ENCODE measurements around the gene DCDC2B. TPM values are rescaled to one million over a fixed set of nuclear protein-coding genes. Genes with fewer than 3 reads are reported as not detected.

Gene DCDC2B
- total RNA-seq, 1 experiment from 2014 or later = not detected

- TF ChIP-seq STAT6 (CRISPR knock-in tag; conservative IDR thresholded peaks at IDR 0.05; ENCODE audit: low read depth) (no peak), PRDM15 (CRISPR knock-in tag; IDR thresholded peaks at IDR 0.05) (no peak), RELA (CRISPR knock-in tag; IDR thresholded peaks at IDR 0.05; ENCODE audit: borderline replicate concordance) (no peak), CTCF (IDR thresholded peaks at IDR 0.05) (no peak), E2F1 (CRISPR knock-in tag; IDR thresholded peaks at IDR 0.05) (no peak), NR2C2 (CRISPR knock-in tag; IDR thresholded peaks at IDR 0.05) (peak; percentile 51), GRHL2 (CRISPR knock-in tag; IDR thresholded peaks at IDR 0.05; ENCODE audit: insufficient replicate concordance, severe bottlenecking) (no peak), TP53 (CRISPR knock-in tag; IDR thresholded peaks at IDR 0.05) (no peak), ZNF396 (CRISPR knock-in tag; IDR thresholded peaks at IDR 0.05; ENCODE audit: borderline replicate concordance) (no peak), NFE2L1 (CRISPR knock-in tag; IDR thresholded peaks at IDR 0.05) (0 out of 2 replicates have a peak, but pooled peaks have one; percentile 20), ZNF219 (CRISPR knock-in tag; IDR thresholded peaks at IDR 0.05; ENCODE audit: borderline replicate concordance) (no peak), ZNF232 (CRISPR knock-in tag; IDR thresholded peaks at IDR 0.05) (no peak), ZNF425 (CRISPR knock-in tag; conservative IDR thresholded peaks at IDR 0.05) (no peak)
These were observed 13.3 kb downstream of the DCDC2B start, which contains the start of the genes EIF3I and TMEM234 (continued) for GRCh38 chr1:32221980-32222755.

GRCh38 chr1:32223683-32224082 is 14.8 kb downstream of the DCDC2B start:
- CTCF ChIA-PET = interaction anchor here (0.8 to 3.5 kb wide), 2 partner anchors 17 to 26 kb away, joined by 3 to 23 read pairs; no protein-coding TSS in a partner anchor
- POLR2A ChIA-PET = no interaction called here
- TF ChIP-seq AR (CRISPR knock-in tag; IDR thresholded peaks at IDR 0.05) (no peak), NFYB (CRISPR knock-in tag; conservative IDR thresholded peaks at IDR 0.05; ENCODE audit: low read depth) (no peak), FOXP1 (CRISPR knock-in tag; IDR thresholded peaks at IDR 0.05; ENCODE audit: borderline replicate concordance) (no peak), TEAD1 (CRISPR knock-in tag; IDR thresholded peaks at IDR 0.05) (no peak), E2F1 (CRISPR knock-in tag; IDR thresholded peaks at IDR 0.05) (no peak)

More at GRCh38 chr1:32223683-32224082, 14.8 kb downstream of the DCDC2B start:
- Mint-ChIP-seq H3K4me1 (peaks cover 13% of the 10 kb centered on the region), H3K4me3 (peak overlapping the region; percentile 95), H3K27ac (peak overlapping the region; percentile 33; the same call in 1 of the 2 replicates), H3K9me3 (no peaks in the 10 kb centered on the region), H3K36me3 (peaks cover 33% of the 10 kb centered on the region), H3K27me3 (ENCODE audit: low read depth) (no peaks in the 10 kb centered on the region)
- no peak for DNase-seq (ENCODE audit: low spot score)
- ATAC-seq = no peak
